ENCODE results near the gene INTS3.

DNA sequence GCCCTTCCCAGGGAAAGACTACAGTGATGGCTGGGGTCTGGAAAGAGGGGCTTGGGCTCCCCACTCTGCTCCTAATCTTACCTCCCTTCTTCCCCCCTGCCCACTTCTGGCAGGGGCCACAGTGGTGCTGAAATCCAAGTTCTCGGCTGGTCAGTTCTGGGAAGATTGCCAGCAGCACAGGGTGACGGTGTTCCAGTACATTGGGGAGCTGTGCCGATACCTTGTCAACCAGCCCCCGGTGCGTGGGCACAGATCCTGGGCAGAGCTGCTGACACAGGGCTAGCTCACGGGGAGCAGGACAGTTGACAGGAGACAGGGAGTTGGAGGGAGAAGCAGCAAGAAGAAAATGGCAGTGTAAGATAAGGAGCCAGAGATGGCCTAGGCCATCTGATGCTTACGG is 49.8 kb downstream of the INTS3 start:
- TF ChIP-seq ZNF396 (CRISPR knock-in tag; IDR thresholded peaks at IDR 0.05; ENCODE audit: borderline replicate concordance) (no peak), NFYB (CRISPR knock-in tag; conservative IDR thresholded peaks at IDR 0.05; ENCODE audit: low read depth) (no peak), JUN (CRISPR knock-in tag; IDR thresholded peaks at IDR 0.05) (no peak), FOXJ3 (CRISPR knock-in tag; IDR thresholded peaks at IDR 0.05; ENCODE audit: borderline replicate concordance) (no peak), TEAD4 (CRISPR knock-in tag; IDR thresholded peaks at IDR 0.05) (no peak), CBFB (CRISPR knock-in tag; IDR thresholded peaks at IDR 0.05; ENCODE audit: low read depth) (no peak)
- TF ChIP-seq, protein P1, sequence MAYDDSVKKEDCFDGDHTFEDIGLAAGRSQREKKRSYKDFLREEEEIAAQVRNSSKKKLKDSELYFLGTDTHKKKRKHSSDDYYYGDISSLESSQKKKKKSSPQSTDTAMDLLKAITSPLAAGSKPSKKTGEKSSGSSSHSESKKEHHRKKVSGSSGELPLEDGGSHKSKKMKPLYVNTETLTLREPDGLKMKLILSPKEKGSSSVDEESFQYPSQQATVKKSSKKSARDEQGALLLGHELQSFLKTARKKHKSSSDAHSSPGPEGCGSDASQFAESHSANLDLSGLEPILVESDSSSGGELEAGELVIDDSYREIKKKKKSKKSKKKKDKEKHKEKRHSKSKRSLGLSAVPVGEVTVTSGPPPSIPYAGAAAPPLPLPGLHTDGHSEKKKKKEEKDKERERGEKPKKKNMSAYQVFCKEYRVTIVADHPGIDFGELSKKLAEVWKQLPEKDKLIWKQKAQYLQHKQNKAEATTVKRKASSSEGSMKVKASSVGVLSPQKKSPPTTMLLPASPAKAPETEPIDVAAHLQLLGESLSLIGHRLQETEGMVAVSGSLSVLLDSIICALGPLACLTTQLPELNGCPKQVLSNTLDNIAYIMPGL (CRISPR knock-in tag; IDR thresholded peaks at IDR 0.05), result no peak
- TF ChIP-seq, protein P2, sequence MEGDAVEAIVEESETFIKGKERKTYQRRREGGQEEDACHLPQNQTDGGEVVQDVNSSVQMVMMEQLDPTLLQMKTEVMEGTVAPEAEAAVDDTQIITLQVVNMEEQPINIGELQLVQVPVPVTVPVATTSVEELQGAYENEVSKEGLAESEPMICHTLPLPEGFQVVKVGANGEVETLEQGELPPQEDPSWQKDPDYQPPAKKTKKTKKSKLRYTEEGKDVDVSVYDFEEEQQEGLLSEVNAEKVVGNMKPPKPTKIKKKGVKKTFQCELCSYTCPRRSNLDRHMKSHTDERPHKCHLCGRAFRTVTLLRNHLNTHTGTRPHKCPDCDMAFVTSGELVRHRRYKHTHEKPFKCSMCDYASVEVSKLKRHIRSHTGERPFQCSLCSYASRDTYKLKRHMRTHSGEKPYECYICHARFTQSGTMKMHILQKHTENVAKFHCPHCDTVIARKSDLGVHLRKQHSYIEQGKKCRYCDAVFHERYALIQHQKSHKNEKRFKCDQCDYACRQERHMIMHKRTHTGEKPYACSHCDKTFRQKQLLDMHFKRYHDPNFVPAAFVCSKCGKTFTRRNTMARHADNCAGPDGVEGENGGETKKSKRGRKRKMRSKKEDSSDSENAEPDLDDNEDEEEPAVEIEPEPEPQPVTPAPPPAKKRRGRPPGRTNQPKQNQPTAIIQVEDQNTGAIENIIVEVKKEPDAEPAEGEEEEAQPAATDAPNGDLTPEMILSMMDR (IDR thresholded peaks at IDR 0.05), result no peak
- TF ChIP-seq, protein P3, sequence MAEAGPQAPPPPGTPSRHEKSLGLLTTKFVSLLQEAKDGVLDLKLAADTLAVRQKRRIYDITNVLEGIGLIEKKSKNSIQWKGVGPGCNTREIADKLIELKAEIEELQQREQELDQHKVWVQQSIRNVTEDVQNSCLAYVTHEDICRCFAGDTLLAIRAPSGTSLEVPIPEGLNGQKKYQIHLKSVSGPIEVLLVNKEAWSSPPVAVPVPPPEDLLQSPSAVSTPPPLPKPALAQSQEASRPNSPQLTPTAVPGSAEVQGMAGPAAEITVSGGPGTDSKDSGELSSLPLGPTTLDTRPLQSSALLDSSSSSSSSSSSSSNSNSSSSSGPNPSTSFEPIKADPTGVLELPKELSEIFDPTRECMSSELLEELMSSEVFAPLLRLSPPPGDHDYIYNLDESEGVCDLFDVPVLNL (CRISPR knock-in tag; IDR thresholded peaks at IDR 0.05; ENCODE audit: borderline replicate concordance, low read depth), result no peak
- TF ChIP-seq, protein P4, sequence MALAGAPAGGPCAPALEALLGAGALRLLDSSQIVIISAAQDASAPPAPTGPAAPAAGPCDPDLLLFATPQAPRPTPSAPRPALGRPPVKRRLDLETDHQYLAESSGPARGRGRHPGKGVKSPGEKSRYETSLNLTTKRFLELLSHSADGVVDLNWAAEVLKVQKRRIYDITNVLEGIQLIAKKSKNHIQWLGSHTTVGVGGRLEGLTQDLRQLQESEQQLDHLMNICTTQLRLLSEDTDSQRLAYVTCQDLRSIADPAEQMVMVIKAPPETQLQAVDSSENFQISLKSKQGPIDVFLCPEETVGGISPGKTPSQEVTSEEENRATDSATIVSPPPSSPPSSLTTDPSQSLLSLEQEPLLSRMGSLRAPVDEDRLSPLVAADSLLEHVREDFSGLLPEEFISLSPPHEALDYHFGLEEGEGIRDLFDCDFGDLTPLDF (CRISPR knock-in tag; IDR thresholded peaks at IDR 0.05), result no peak
- TF ChIP-seq, protein P5, sequence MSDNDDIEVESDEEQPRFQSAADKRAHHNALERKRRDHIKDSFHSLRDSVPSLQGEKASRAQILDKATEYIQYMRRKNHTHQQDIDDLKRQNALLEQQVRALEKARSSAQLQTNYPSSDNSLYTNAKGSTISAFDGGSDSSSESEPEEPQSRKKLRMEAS (CRISPR knock-in tag; IDR thresholded peaks at IDR 0.05), result no peak
- TF ChIP-seq, protein P6, sequence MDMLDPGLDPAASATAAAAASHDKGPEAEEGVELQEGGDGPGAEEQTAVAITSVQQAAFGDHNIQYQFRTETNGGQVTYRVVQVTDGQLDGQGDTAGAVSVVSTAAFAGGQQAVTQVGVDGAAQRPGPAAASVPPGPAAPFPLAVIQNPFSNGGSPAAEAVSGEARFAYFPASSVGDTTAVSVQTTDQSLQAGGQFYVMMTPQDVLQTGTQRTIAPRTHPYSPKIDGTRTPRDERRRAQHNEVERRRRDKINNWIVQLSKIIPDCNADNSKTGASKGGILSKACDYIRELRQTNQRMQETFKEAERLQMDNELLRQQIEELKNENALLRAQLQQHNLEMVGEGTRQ (CRISPR knock-in tag; IDR thresholded peaks at IDR 0.05), result no peak
- TF ChIP-seq, protein P7, sequence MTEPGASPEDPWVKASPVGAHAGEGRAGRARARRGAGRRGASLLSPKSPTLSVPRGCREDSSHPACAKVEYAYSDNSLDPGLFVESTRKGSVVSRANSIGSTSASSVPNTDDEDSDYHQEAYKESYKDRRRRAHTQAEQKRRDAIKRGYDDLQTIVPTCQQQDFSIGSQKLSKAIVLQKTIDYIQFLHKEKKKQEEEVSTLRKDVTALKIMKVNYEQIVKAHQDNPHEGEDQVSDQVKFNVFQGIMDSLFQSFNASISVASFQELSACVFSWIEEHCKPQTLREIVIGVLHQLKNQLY (CRISPR knock-in tag; IDR thresholded peaks at IDR 0.05), result no peak
